Colonic mucosa (tissue), 4 donors: ENCODE measurements around the gene SLC7A7. TPM values are rescaled to one million over a fixed set of nuclear protein-coding genes. Genes with fewer than 3 reads are reported as not detected.
"Not testable (repeated sequence)": the region's sequence is repeated elsewhere in the genome, so short reads cannot be mapped to it uniquely, and the experiment has no call there.

Experiments
- DNase-seq: peaks from one replicate; pipeline ENCODE4 v3.0.0-alpha.2; 2020
- H3K27ac ChIP-seq: fragments of 200-600 bp; one replicate; pipeline ENCODE4 v1.8.0; 2021
- H3K27me3 ChIP-seq: fragments of 200-600 bp; one replicate; pipeline ENCODE4 v1.8.0; 2021
- H3K36me3 ChIP-seq: fragments of 200-600 bp; one replicate; pipeline ENCODE4 v1.8.0; 2021
- H3K4me1 ChIP-seq: fragments of 200-600 bp; one replicate; pipeline ENCODE4 v1.8.0; 2021; ENCODE audit warnings: mild to moderate bottlenecking
- H3K4me3 ChIP-seq: fragments of 200-600 bp; one replicate; pipeline ENCODE4 v1.8.0; 2021
- H3K9ac ChIP-seq, 2 donors: one replicate each; pipeline ENCODE4 v1.7.0; 2013; ENCODE audit warnings: control low read depth in 2 of 2, low read depth in 2 of 2, low read length in 2 of 2
- H3K9me3 ChIP-seq: fragments of 200-600 bp; one replicate; pipeline ENCODE4 v1.8.0; 2021
- intact Hi-C: fragments of 100-400 bp; cut with DNase I; formaldehyde crosslinking; loops from one replicate; pipeline ENCODE4 v1.14.1; 2022
- total RNA-seq, 2 donors: library from RNA; stranded (reverse); fragmentation: NEBNext Ultra II Directional in 1 of 2; extraction: Animal tissue kit (Norgen Biotek cat#: 25700) in 1 of 2; gene quantifications; one replicate each; pipeline ENCODE4 v1.2.1, GENCODE V29; 2021
- TF ChIP-seq, protein P1 (sequence below): fragments of 200-600 bp; IDR thresholded peaks from one replicate; pipeline ENCODE4 v1.8.0; 2022; ENCODE audit warnings: antibody characterized with exemption, mild to moderate bottlenecking
- donor health status: healthy.
- donor health status: DM: no; HTN: no; CAD: no.
- donor health status: DM: no; HTN: no; CAD: no.

Gene SLC7A7
- total RNA-seq, 2 donors from 2014 or later = 2.7 to 7.0 TPM

DNA sequence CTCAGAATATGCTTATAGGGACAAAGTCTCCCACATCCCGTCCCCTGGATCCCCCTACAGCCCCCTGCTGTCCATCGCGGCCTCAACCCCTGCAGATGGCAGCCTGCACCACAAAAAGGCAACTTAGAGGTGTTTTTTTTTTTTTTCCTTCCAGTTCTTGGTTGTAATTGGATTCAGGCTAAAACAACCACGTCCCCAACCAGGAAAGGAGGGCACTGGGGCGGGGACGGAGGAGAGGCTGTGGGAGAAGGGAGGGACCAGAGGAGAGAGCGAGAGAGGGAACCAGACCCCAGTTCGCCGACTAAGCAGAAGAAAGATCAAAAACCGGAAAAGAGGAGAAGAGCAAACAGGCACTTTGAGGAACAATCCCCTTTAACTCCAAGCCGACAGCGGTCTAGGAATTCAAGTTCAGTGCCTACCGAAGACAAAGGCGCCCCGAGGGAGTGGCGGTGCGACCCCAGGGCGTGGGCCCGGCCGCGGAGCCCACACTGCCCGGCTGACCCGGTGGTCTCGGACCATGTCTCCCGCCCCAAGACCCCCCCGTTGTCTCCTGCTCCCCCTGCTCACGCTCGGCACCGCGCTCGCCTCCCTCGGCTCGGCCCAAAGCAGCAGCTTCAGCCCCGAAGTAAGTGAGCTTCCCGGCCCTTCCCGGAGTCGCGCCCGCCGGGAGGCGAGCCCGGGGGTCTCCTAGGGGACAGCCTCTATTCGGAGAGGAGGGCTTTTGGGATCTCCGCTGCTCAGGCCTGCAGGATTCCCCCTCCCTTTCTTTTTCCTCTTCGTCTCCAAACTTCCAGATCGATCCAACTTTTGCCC is 21.3 kb upstream of the SLC7A7 start, which contains the start of gene MMP14:
MMP14 (plus strand) TSS at position 285 of the 813 bp plus-strand sequence; CDS start at position 518, 233 bp downstream.
- Histone ChIP-seq H3K9me3 (no peaks in the 10 kb centered on the region), H3K27me3 (no peaks in the 10 kb centered on the region), H3K36me3 (peaks cover 3% of the 10 kb centered on the region), H3K27ac (peak within 1 kb of the TSS; percentile 87), H3K4me1 (peaks cover 3% of the 10 kb centered on the region), H3K4me3 (peak within 1 kb of the TSS; percentile 76), H3K9ac (peak within 1 kb of the TSS; percentile 94 to 96)
- intact Hi-C loops = no loop called here
- DNase-seq = peak; percentile 84
- TF ChIP-seq, protein P1, sequence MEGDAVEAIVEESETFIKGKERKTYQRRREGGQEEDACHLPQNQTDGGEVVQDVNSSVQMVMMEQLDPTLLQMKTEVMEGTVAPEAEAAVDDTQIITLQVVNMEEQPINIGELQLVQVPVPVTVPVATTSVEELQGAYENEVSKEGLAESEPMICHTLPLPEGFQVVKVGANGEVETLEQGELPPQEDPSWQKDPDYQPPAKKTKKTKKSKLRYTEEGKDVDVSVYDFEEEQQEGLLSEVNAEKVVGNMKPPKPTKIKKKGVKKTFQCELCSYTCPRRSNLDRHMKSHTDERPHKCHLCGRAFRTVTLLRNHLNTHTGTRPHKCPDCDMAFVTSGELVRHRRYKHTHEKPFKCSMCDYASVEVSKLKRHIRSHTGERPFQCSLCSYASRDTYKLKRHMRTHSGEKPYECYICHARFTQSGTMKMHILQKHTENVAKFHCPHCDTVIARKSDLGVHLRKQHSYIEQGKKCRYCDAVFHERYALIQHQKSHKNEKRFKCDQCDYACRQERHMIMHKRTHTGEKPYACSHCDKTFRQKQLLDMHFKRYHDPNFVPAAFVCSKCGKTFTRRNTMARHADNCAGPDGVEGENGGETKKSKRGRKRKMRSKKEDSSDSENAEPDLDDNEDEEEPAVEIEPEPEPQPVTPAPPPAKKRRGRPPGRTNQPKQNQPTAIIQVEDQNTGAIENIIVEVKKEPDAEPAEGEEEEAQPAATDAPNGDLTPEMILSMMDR = no peak

DNA sequence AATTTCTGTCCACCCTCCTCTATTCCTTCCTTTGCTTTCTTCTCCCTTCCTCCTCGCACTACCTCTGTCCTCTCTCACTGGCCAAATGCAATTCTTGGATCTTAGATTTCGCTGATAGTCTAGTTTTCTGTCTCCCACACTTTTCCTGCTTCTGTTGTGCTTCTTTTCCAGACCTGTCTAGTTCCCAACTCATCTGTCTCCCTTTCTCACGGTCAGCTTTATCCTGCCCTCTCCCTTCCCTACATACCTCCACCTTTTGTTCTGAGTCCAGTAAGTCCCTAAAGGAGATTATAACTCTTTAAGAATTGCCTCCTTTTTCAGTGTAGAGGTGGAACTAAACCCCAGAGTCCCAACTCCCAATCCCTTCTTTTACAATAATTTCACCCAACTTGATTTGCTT is 20.3 kb upstream of the SLC7A7 start:
- TF ChIP-seq, protein P1 = no peak
- H3K4me3 ChIP-seq = no peak overlapping the region
- peak overlapping the region; percentile 94 to 96 for H3K9ac ChIP-seq
- intact Hi-C loops = no loop called here
- H3K9me3 ChIP-seq = no peaks in the 10 kb centered on the region
- peaks cover 3% of the 10 kb centered on the region for H3K4me1 ChIP-seq
- no peaks in the 10 kb centered on the region for H3K36me3 ChIP-seq
- no peak overlapping the region for H3K27ac ChIP-seq
- no peak for DNase-seq
- H3K27me3 ChIP-seq = no peaks in the 10 kb centered on the region

DNA sequence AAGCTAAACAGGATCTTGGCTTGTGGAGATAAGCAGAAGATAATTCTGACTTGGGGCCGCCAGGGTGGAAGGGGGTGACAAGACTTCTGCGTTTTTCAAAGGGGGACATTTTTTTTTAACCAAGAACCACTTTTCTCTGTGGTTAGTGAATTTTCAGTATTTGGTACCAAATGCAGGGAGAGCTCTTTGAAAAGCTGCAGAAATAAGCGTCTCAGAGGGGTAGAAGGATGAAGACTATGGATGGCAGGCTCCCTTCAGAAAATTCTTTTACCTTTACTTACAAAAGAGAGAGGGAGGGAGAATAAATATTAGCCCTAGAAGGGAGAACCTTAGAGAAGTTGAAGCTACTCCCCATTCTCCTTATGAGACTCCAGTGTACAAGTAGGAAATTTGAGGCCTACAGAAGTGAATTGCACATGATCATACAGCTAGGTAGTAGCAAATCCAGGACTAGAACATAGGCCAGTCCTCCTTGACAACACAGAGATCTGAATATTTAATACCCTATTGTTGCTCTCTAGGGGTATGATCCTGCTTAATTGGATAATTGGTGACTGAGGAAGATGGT is 15.3 kb upstream of the SLC7A7 start:
- H3K4me3 ChIP-seq = peak overlapping the region; percentile 83
- no peaks in the 10 kb centered on the region for H3K36me3 ChIP-seq
- H3K4me1 ChIP-seq = no peaks in the 10 kb centered on the region
- TF ChIP-seq, protein P1 = no peak
- no peak overlapping the region for H3K27ac ChIP-seq
- no peak for DNase-seq
- H3K9me3 ChIP-seq = no peaks in the 10 kb centered on the region
- intact Hi-C loops = no loop called here
- H3K27me3 ChIP-seq = no peaks in the 10 kb centered on the region
- peak overlapping the region; percentile 85 to 91 for H3K9ac ChIP-seq

DNA sequence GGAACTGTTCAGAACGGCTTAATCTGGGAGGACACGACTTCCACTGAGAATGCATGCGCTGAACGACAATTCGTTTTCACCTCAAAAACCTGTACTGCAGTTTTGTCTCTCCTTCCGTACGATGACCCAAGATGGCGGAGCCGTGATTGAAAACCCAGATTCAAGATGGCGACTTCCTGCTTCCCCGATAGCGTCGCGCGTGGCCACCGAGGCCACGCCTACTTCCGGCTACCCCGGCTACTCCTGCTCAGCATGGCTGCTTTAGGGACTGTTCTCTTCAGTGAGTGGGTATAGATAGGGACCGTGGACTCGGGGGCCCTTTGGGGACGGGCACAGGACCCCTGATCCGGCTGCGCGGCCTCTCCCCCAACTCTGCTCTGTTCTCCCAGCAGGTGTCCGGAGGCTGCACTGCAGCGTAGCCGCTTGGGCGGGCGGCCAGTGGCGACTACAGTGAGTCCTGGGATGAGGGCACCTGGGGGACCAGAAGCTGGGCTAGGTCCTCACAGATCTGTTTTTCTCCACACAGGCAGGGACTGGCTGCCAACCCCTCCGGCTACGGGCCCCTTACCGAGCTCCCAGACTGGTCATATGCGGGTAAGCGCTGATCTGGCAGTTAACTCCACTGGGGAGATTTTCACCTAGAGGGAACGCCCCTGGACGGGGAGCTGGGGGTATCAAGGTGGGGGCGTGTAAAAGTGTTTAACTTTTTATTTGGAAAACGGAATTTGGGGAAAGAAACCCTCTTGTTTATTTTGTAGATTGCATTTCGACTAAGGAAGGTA is 14.6 kb upstream of the SLC7A7 start, which contains the start of gene MRPL52:
MRPL52 (plus strand) TSS at position 227 of the 782 bp plus-strand sequence; CDS start at position 253, 26 bp downstream.
- peak within 1 kb of the TSS; percentile 83 for H3K4me3 ChIP-seq
- intact Hi-C loops = no loop called here
- no peaks in the 10 kb centered on the region for H3K36me3 ChIP-seq
- H3K9me3 ChIP-seq = no peaks in the 10 kb centered on the region
- H3K27ac ChIP-seq = peak within 1 kb of the TSS; percentile 71
- DNase-seq = peak; percentile 93
- TF ChIP-seq, protein P1 = no peak
- H3K27me3 ChIP-seq = no peaks in the 10 kb centered on the region
- peak within 1 kb of the TSS; percentile 85 to 91 for H3K9ac ChIP-seq
- no peaks in the 10 kb centered on the region for H3K4me1 ChIP-seq

DNA sequence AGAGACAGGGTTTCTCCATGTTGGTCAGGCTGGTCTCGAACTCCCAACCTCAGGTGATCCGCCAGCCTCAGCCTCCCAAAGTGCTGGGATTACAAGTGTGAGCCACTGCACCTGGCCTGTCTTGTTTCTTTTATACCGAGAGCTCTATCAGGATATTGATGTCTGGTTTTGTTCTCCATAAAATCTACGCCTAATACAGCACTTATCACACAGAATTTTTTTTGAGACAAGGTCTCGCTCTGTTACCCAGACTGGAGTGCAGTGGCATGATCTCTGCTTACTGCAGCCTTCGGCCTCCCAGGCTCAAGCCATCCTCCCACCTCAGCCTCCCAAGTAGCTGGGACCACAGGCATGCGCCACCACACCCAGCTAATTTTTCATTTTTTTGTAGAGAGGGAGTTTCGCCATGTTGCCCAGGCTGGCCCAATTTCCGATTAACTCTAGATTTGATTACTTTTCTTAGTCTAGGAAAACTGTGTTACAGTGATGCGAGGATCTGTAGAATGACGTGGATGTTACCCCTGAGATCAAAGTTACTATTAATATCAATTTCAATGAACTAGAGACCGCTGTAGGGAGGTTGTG is 13.9 kb upstream of the SLC7A7 start:
- DNase-seq, H3K9me3 ChIP-seq, H3K4me1 ChIP-seq, intact Hi-C loops, H3K27me3 ChIP-seq, H3K36me3 ChIP-seq: not testable (repeated sequence)
- H3K9ac ChIP-seq = peak overlapping the region; percentile 39 to 91
- peak overlapping the region; percentile 71 for H3K27ac ChIP-seq
- peak overlapping the region; percentile 83 for H3K4me3 ChIP-seq
